Astrocyte of the spinal cord (primary cell): Measurements from ENCODE around the gene FAM234A.

Source experiments
- DNase-seq: peaks from one replicate; pipeline ENCODE4 v3.0.0; 2011; ENCODE audit warnings: low read depth, low spot score
- H3K4me3 ChIP-seq: 2 replicates; pipeline ENCODE4 v1.5.1; 2011; ENCODE audit warnings: low read depth, mild to moderate bottlenecking, low read length, moderate library complexity
- CTCF ChIP-seq: IDR thresholded peaks from 2 replicates; pipeline ENCODE4 v1.5.1; 2012; ENCODE audit warnings: low read depth, mild to moderate bottlenecking, low read length, inconsistent platforms
- in situ Hi-C: cut with HindIII; loops from 2 replicates; pipeline ENCODE4 v1.10.0; 2017; ENCODE audit warnings: low sequenced_read_pairs

The FAM234A gene

GRCh38 chr16:285146-286055, 50.8 kb downstream of the FAM234A start:
- TF ChIP-seq CTCF, result no peak
- DNase-seq, result no peak
- in situ Hi-C loops, result no loop called here
- no peak overlapping the region for H3K4me3 ChIP-seq

- no peak overlapping the region for H3K4me3 ChIP-seq
- in situ Hi-C loops, result no loop called here
- TF ChIP-seq CTCF, result no peak
- no peak for DNase-seq
These were observed 52.1 kb downstream of the FAM234A start for GRCh38 chr16:286491-287297.

GRCh38 chr16:287298-287811, 52.7 kb downstream of the FAM234A start:
- no peak for TF ChIP-seq CTCF
- DNase-seq, result no peak
- no peak overlapping the region for H3K4me3 ChIP-seq
- in situ Hi-C loops, result no loop called here

GRCh38 chr16:287981-288920, 53.6 kb downstream of the FAM234A start:
- DNase-seq, result no peak
- in situ Hi-C loops, result no loop called here
- TF ChIP-seq CTCF, result no peak
- no peak overlapping the region for H3K4me3 ChIP-seq

GRCh38 chr16:289395-289997, 54.9 kb downstream of the FAM234A start:
- no peak overlapping the region for H3K4me3 ChIP-seq
- TF ChIP-seq CTCF, result no peak
- in situ Hi-C loops, result no loop called here
- DNase-seq, result no peak
